Activated T-helper 1 cell treated with Interleukin-2 at 50 U/mL for 16 hours (primary cell): ENCODE measurements around the gene PPEF1.
"Not testable (repeated sequence)": the region's sequence is repeated elsewhere in the genome, so short reads cannot be mapped to it uniquely, and the experiment has no call there.

Experiments used
- DNase-seq: peaks from one replicate; pipeline ENCODE4 v3.0.0-alpha.2; 2020; ENCODE audit warnings: low read depth

The PPEF1 gene

GRCh38 chrX:18793601-18794089 lies 86.2 kb downstream of the PPEF1 start:
- no peak for DNase-seq

DNA sequence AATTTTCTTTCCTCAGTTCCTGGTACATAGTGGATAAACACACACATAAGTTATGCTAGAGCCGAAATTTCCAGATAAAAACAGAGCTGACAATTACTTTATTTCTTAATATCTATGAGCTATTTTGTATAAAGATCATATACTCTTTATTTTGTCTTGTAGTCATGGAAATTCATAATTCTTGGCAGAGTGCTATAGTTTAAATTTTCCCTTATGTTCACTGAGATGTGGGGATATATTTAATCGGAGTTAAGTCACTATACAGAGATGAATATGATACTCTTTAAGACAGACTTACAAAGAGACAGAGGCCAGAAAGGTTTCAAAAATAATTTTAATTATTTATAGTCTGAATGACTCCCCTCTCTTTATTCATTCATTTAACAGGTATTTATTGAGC lies 89.7 kb downstream of the PPEF1 start:
- no peak for DNase-seq

GRCh38 chrX:18799911-18800310 lies 92.5 kb downstream of the PPEF1 start:
- DNase-seq = no peak

DNA sequence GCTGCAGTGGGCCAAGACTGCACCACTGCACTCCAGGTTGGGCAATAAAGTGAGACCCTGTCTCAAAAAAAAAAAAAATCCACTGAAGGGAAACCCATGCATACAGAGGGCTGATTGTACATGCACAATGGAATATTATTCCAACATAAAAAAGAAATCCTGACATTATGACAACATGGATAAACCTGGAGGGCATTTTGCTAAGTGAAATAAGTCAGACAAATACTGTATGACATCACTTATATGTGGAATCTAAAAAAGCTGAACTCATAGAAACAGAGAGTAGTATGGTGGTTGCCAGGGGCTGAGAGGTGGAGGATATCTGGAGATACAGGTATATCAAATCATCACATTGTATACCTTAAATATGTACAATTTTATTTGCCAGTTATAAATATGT lies 102.2 kb downstream of the PPEF1 start:
- DNase-seq = no peak

GRCh38 chrX:18810416-18810815 lies 103.0 kb downstream of the PPEF1 start:
- no peak for DNase-seq

- DNase-seq = no peak
Observed at GRCh38 chrX:18825375-18825774, 117.9 kb downstream of the PPEF1 start.

DNA sequence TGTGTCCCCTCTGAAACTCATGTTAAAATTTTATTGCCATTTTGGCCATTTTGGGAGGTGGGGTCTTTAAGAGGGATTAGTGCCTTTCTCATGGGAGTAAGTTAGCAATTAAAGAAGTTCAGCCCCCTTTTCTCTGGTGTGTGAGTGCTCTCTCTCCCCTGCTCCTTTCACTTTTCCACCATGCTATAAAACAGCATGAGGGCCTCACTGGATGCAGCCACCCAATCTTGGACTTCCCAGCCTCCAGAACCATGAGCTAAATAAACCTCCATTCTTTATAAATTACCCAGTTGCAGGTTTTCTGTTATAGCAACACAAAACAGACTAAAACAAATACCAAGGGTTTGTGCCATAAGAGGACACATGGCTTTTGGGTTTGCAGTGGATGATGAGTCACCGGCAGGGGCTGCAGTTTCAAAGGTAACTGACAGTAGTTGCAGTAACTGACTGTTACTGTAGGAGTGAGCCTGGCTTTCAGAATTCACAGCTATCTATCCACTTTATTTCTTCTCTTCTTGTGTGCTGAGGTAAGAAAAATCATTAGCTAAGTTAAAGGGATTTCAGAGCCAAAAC lies 121.5 kb downstream of the PPEF1 start:
- DNase-seq = no peak

- DNase-seq = no peak
Observed at GRCh38 chrX:18833071-18833731, 125.8 kb downstream of the PPEF1 start.

DNA sequence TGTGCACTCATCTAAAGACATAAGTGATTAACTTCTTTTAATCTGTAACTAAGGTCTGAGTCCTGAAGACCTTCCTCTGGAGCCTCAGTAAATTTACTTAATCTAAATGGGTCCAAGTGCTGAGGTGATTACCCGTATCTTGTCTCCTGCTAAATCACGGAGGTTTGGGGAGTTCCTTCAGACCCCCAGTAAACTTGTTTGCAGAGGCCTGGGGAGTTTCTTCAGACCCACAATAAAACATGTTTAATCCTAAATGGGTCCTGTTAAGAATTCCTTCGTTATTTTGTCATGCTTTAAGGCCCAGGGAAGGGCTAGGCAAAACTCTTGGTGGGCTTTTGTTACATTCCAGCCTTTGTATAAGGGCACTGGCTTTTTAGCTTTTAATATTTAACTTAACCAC lies 140.5 kb downstream of the PPEF1 start:
- DNase-seq = not testable (repeated sequence)

- no peak for DNase-seq
Observed at GRCh38 chrX:18855919-18856644, 148.6 kb downstream of the PPEF1 start.

DNA sequence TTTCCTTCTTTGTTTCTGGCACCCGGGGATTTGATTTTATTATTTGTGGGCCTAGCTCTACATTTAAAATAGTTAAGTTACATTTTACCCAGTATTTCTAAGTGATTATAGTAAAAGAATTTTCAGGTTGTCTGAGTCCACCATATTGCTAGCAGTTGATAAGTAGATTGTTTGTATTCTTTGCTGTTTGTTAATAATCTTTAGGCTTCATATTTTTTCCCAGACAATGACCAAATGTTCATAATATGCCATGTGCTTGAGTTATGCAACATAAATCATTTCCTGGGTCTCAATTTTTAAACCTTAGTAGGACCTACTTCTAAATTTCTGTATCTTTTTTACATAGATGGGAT lies 149.2 kb downstream of the PPEF1 start:
- no peak for DNase-seq

GRCh38 chrX:18861511-18861910 lies 154.1 kb downstream of the PPEF1 start:
- DNase-seq = no peak

- DNase-seq = no peak
Observed at GRCh38 chrX:18864390-18864920, 157.0 kb downstream of the PPEF1 start.

GRCh38 chrX:18871161-18871890 lies 163.9 kb downstream of the PPEF1 start:
- no peak for DNase-seq

DNA sequence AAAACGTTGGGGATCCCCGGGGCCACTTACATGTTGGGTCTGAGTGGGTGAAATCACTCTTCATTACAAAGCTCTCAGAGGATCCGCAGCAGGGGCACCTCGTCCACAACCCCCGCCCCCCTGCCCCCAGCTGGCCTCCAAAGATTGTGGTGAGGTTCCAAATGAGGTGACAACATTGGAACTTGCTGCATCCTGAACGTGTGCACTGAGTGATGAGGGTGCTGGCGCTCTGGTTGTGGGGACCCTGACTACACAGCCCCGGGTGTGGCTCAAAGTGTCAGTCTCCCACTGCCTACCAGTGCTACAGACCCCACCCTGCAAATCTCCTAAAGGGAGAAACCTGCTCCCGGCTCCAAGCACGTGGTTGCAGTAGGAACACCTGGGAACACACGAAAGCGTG lies 164.5 kb downstream of the PPEF1 start:
- no peak for DNase-seq

DNA sequence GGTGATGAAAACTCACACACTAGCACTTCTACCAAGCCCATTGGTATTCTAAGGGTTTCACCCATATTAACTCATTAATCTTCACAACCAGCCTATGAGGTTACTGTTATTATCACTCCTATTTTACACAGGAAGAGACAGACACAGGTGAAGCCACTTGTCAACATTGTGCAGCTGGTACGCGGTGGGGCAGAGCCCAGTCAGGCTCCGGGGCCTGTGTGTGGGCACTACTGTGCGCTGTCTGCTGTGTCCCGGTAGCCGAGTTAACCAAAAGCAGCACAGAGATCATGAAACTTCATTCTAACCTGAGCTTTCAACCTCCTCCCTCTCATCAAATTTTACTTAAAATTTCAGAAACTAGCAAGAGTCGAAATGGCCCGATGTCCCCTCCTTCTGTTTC lies 165.2 kb downstream of the PPEF1 start:
- no peak for DNase-seq

- DNase-seq = no peak
Observed at GRCh38 chrX:18873189-18873791, 165.8 kb downstream of the PPEF1 start.

- no peak for DNase-seq
Observed at GRCh38 chrX:18873836-18874235, 166.4 kb downstream of the PPEF1 start.

DNA sequence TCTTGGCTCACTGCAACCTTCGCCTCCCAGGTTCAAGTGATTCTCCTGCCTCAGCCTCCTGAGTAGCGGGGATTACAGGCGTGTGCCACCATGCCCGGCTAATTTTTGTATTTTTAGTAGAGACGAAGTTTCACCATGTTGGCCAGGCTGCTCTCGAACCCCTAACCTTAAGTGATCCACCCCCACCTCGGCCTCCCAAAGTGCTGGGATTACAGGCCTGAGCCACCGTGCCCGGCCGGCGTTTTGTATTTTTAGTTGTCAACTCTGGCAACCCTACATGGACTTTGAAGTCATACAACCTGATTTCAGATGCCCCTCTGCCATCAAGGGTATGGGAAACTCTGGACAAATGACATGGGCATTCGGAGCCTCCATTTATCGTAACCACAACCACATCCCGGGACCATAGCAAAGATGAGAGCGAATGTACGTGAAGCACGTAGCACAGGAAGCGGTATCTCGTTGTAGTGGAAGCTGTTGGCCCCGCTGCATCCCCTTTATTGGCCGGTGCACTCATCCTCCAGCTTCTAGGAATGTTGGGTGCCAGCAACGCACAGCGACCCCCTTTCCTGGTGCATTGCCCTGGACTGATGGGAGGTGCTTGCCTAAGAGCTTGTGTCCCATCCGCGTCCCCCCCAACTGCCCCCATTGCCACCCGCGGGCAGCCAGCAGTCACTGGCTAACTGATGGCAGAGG lies 167.3 kb downstream of the PPEF1 start:
- no peak for DNase-seq

- no peak for DNase-seq
Observed at GRCh38 chrX:18875256-18875878, 167.9 kb downstream of the PPEF1 start.

DNA sequence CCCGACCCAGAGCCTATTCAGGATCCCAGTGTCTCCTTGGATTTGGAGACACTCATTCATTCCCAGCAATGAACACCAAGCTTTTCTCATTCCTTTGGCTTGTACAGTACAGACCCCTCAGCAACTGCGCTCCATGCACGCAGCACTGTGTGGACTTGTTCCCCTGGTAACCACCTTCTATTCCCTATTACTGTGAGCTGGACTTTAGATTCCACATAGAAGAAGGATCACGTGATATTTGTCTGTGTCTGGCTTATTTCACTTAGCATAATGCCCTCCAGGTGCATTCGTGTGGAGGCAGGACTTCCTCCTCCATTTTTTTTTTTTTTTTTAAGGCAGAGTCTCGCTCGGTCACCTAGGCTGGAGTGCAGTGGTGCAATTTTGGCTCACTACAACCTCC lies 170.0 kb downstream of the PPEF1 start:
- DNase-seq = no peak
